Activated effector memory CD4-positive, alpha-beta T cell treated with anti-CD3 and anti-CD28 coated beads, Interleukin-2, amount 50 U/mL, for 16 hours (primary cell): ENCODE data around the gene ZBP1.

Experiments used
- DNase-seq: peaks from one replicate; pipeline ENCODE4 v3.0.0-alpha.2; 2020

ZBP1 gene

DNA sequence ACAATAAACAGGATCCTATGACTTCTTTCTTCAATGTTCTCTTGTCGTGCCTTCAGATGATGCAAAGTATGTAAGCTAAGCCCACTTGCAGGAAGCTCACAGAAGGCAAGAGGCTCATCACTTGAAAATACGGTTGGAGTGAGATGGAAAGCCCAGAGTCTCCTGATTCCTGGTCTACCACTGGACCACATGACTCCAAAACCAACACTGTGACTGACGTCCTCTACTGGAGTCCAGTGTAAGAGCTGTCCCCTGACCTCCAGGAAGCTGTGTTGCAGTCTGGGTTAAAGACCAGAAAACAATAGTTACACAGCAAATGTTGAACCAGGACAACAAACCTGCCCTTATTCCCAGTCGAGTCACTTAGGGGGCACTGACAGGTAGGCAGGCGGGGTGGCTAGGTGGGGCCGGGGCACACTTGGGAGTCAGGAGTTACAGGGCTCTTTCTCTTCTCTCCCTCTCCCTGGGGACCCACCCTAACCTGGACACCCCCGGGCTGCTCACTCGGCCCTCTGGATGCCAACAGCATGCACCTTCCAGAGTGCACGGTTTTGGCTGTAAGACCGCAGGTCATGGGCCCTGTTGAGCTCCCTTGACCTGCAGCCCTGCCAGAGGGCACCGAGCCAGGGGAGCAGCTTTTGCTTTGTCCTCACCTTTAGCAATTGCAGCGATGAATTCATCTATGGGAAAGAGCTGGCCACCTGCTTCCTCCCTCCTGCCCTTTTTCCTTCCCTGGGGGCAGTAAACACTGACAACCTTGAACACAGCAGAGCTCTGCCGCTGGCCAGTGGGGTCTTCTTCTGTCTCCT, 51.9 kb downstream of the ZBP1 start:
- DNase-seq, result no peak

DNA sequence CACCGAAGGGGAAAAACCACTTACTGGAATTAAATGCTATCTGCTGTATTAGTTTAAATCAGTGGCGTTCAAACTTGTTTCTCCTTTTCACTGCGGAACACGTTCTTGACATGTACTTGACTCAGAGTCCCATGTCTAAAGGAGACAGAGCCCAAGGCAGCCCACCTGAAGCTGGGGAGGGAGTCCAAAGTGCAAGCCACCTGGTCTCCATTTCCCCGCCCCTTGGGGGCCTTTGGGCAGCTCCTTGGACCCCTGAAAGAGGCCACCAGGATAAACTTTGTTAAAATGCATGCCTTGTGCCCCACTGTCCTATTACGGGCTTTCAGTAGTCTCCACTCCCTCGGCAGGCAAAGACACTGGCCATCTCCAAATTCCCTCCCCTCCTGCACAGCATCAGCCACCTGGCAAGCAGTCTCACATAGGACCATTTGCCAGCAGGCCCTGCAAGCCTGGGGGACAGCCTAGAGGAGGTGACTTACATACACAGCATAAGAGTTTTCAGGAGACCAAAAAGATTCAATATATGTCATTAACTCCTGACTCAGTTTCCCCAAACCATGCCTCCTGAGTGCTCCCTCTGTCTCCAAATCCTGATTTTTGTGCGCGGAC, 52.7 kb downstream of the ZBP1 start:
- DNase-seq, result no peak

DNA sequence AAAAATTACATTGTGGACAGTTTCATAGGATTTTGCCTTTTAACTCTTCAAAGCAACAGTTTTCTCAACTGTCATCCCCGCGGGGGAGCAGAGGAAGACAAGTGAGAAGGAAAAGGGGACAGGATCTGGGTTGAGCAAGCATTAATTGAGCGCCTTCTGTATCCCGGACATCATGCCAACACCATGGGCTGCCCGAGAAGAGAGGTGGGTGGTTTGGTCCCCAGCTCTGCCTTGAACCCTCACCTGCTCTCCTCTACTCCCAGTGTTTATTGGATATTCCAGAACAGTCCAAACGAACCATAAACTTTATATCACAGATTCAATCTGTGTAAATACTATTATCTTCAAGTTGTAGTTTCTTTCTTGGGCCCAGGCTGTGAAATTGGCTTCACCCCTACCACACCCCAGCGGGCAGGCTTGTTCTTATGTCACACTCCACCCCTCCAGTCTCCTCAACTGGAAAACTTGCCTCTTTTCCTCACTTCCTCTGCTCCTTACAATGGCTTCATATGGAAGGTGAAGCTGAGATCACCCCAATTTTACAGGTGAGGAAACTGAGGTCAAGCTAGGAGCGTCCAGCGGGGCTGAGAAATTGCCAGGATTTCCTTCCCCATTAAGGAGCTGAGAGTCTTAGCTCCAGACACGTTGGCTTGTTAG, 53.3 kb downstream of the ZBP1 start:
- DNase-seq, result no peak

DNA sequence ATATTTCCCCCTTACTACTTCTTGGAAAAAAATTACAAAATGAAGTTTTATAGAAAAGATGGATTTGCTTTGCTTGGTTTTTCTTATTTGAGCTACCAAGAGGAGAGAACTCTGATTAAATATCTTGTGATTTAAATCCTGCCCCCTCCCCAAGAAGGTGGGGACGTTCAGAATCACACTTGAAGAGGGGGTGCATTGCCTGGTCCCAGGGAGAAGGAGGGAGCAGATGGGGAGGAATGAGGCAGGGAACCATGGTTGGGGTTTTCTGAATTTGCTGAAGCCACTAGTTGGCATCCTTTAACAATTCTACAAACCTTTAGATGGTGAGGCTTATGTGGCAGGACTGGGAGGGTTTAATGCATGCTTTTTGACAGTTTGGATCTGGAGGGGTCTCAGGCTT, 53.8 kb downstream of the ZBP1 start:
- DNase-seq, result no peak

DNA sequence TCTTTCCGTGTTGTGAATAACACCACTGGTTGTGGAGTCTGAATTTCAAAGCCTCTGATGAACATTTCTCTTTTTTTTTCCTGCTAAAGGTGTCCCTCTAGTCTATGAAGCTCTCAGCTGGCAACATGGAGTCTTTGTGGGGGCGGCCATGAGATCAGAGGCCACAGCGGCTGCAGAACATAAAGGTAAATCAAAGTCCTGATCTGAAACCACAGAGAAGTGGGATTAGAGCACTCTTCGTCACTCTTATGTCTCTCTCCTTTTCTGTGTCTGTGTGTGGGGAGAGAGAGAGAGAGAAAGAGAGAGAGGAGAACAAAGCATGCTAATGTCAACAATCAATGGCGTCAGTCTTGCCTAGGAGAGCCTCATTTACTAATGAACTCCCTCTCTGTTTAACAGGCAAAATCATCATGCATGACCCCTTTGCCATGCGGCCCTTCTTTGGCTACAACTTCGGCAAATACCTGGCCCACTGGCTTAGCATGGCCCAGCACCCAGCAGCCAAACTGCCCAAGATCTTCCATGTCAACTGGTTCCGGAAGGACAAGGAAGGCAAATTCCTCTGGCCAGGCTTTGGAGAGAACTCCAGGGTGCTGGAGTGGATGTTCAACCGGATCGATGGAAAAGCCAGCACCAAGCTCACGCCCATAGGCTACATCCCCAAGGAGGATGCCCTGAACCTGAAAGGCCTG, 55.1 kb downstream of the ZBP1 start:
- no peak for DNase-seq

DNA sequence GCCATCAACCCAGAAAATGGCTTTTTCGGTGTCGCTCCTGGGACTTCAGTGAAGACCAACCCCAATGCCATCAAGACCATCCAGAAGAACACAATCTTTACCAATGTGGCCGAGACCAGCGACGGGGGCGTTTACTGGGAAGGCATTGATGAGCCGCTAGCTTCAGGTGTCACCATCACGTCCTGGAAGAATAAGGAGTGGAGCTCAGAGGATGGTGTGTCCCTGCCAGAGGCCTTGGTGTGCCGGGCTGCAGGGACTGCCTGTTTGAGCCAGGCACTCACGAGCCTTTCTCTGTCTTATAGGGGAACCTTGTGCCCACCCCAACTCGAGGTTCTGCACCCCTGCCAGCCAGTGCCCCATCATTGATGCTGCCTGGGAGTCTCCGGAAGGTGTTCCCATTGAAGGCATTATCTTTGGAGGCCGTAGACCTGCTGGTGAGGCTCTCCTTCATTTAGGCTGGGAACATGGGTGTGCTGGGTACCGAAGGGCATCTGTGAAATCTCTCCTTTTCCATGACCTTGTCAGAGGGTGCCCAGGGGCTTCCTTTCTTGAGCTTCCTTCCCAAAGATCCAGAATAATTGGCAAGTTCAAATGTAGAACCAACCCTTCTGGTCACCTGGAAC, 55.9 kb downstream of the ZBP1 start:
- DNase-seq, result no peak

DNA sequence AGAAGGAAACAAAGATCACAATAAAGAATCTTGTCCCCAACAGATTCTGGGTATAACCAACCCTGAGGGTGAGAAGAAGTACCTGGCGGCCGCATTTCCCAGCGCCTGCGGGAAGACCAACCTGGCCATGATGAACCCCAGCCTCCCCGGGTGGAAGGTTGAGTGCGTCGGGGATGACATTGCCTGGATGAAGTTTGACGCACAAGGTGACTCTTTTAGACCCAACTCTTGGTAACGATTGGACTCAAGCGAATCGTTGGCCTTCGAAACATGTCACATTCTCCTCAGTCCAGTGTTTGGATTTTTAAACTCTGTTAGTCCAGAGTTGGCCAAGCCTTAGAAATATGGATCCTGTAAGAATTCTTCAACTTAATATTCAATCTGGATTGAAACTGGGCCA, 56.7 kb downstream of the ZBP1 start:
- DNase-seq, result no peak

DNA sequence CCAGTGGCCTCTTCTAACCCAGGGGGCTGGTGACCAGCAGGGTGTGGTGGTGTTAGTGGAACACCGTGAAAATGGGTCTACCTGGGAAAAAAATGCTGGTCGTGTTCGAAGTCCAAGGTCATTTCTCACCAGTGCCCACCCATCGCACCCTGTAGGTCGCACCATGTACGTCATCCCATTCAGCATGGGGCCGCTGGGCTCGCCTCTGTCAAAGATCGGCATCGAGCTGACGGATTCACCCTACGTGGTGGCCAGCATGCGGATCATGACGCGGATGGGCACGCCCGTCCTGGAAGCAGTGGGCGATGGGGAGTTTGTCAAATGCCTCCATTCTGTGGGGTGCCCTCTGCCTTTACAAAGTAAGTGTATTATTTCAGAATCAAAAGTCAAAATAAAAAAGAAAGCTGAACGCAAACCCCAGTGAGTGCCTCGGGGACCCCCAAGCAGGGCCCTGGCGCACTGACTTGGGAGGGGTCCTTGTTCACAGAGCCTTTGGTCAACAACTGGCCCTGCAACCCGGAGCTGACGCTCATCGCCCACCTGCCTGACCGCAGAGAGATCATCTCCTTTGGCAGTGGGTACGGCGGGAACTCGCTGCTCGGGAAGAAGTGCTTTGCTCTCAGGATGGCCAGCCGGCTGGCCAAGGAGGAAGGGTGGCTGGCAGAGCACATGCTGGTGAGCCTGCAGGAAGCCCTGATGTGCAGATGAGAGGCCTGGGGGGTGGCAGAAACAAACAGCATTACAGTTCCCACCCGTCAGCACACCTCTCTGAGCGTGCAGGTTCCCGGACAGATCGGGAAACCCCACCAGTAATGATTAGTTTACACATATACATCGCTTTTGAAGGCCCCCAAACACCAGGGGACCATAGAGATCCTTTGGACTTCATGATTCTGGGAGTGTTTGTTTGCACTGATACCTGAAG, 57.4 kb downstream of the ZBP1 start:
- no peak for DNase-seq

DNA sequence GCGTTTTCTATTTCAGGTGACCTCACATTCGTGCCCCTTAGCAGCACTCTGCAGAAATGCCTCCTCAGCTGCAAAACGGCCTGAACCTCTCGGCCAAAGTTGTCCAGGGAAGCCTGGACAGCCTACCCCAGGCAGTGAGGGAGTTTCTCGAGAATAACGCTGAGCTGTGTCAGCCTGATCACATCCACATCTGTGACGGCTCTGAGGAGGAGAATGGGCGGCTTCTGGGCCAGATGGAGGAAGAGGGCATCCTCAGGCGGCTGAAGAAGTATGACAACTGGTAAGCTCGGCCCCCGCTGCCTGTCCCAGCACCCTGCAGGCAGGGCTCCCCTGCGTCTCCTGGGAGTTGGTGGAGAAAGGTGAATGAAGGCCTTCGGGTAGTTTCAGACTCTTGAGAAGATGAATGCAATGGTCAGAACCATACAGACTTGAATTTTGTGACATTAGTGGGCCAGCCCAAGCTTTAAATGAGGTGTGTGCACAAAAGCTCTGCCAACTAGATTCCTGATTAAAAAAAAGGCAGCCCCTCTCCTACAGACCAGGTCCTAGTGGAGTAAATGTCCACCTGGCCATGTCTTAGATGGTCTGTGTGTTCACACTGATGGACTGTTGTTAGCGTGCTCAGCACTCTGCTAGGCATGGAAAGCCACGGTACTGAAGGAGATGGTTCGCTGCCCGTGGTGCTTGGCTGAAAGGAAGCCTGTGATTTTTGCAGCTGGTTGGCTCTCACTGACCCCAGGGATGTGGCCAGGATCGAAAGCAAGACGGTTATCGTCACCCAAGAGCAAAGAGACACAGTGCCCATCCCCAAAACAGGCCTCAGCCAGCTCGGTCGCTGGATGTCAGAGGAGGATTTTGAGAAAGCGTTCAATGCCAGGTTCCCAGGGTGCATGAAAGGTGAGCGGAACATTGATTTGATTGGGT, 58.6 kb downstream of the ZBP1 start:
- DNase-seq, result no peak

DNA sequence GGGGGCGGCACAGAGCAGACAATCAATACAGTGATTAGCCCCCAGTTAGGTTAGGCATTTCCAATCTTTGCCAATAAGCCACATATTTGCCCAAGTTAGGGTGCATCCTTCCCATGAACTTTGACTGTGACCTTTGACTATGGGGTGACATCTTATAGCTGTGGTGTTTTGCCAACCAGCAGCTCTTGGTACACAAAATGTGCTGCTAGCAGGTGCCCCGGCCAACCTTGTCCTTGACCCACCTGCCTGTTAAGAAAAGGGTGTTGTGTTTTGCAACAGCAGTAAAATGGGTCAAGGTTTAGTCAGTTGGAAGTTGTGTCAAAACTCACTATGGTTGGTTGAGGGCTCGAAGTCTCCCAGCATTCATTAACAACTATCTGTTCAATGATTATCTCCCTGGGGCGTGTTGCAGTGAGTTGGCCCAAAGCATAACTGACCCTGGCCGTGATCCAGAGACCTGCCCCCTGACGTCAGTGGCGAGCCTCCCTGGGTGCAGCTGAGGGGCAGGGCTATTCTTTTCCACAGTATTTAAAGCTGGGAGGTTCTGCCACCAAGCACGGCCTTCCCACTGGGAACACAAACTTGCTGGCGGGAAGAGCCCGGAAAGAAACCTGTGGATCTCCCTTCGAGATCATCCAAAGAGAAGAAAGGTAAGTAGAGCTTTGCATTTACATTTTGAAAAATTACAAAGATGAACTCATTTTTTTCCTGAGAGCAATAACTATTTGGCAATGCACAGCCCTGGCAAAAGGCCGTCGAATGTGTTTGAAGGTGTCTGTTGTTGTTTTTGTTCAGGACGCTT, 59.5 kb downstream of the ZBP1 start, which contains the start of gene PCK1:
Gene PCK1, plus strand, starts transcription at position 557 of the 802 bp plus-strand sequence. CDS start 302 bp downstream, outside the sequence.
- no peak for DNase-seq

DNA sequence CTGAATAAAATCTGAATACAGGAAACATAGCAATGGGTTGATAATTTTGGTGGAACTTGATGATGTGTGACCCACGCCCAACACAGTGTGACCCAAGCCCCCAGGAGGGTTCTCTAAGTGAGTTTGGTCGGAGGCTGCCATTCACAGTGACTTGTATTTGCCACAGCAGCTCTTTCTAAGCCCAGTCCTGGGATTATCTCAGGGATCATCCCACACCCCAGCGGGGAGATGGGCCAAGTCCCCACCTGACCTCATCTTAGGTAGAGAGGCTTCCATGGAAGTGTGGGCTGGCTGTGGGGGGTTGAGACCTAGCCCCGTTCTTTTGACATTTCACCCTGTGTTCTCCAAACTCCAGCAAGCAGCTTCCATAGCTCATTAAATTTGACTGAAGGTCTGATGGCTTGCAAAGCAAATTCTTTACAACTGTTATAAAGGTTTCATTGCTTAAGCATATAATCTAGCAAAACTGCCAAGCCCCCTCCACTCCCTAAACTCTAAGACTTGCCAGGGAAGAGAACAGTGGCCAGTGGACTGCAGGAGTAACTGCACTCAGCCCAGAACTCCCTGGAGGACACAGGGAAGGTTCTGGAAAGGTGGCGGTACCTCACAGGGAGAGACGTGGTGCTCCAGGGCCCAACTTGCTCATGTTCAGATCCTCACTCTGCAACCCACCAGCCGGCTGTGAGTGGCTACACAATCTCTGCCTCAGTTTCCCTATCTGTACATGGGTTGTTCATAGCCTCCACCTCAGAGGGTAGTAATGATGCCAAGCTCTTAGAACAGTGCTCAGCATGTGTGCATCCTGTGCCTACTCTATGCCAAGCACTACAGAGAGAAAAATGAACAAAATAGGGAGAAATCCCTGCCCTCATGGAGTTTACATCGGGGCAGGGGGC, 60.3 kb downstream of the ZBP1 start:
- DNase-seq, result no peak

DNA sequence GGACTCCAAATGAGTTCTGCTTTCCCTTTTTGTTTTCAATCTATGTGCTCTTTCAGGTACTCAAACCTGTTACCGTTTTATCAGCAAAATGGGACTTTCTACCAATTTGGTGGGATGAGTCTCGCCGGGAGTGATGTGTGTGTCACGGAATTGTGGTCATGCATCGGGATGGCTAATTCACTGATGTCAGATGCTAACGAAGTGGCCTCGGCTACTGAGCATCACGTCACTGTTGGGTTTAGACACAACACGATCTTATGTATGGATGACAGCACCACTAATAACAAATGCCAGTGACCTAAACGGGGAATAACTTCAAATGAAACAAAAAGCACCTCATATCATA, 61.0 kb downstream of the ZBP1 start:
- DNase-seq, result no peak

DNA sequence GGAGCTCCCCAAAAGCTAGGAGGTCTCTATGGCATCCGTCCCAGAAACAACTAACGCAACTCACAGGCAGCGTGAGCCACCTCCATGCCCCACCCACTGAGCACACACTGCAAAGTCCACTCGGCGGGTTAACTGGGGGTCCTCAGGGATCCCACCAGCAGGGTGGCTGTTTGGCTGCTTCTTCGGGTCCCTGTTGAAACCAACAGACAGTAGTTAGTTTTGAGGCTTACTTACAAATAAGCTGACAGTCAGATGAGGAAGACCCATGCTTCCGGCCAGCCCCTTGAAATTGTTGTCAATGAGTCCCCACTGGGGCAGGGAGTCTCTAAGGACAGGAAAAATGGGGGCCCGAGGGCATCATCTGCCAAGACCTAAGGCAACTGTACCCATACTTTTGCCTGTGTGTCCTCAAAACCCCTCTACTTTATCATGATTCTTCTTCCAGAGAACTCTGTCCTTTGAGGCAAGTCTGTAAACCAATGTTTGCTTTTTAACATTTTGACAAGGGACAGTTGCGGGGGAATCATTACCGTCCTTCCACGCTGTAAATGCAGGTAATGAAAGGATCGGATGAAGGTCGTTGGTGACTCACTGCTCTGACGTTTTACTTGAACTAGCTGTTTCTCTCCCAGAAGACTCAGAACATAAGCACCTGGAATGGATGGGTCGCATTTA, 61.5 kb downstream of the ZBP1 start:
- DNase-seq, result no peak

DNA sequence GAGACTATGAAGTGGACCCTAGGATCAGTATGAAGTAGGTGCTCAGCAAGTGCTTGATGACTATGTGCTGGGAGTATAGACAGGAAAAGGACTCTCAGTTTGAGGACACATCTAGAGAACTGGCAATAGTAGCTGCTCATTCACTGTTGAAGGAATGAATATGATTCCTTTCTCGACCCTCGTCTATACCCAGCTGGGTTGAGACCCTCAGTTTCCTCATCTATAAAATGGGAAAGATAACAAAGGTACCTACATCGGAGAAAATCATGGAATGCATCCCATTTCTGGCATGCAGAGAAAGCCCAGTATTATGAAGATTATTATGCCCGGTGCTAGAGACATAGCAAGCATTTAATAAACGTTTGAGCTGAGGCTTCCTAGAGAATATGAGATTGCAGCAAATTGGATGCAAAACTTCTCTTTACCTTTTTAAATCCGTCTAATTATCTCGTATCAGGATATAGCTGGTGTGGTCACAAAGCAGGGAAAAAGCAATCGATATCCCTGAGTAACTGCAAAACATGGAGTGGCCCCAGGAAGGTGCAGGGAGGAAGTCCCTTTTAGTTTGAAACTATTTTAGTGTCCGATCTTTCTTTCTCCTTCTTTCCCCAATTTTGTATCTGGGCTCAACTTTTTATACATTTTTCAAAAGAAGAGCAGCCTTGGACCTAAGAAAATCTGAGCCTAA, 62.2 kb downstream of the ZBP1 start:
- no peak for DNase-seq

DNA sequence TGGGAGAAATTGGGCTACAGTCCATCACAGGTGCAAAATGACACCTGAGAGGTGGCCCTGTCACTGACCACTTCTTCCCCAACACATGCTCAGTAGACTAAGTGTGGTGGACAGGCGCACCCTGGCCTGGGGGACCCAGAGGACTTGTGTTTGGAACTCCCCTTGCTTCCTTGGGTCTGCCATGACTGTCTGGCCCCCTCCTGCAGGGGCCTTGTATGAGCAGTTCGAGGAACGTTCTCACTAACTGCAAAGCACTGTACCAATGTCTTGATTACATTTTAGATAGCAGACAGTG, 63.3 kb downstream of the ZBP1 start:
- DNase-seq, result no peak

DNA sequence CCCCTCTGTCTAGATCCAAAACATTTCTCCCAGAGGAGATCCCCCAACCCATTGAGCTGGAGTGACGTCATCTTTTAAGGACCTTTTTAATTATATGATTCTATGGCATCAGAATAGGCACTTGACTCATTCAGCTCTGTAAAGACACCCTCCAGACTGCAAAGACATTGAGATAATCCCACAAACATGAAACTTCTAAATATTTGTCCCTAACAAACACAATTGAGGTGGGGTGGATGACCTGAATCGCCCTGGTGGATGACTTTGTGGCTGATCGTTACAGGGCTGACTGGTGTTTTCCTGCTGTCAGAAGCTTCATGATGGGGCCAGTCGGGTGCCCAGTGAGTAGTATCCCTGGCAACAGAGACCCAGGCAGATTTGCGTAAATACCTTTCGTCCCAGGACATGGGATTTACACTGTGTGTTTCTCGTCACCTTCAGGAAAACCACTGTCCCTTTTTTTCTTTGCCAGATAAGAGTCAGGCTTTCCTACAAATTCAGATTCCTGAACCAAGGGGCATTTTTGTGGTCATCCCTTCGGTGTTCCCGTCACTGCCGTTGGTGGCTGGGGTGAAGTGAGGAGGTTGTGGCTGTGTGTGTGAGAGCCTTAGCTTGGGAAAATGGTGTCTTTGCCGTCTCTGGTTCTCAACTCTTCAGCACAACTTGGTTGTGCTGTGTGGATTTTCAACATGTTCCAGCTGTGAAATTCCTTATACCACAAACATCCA, 64.6 kb downstream of the ZBP1 start:
- no peak for DNase-seq
